IMR-90 (cell line): ENCODE data around the gene RBM10. TPM values are rescaled to one million over a fixed set of nuclear protein-coding genes. Genes with fewer than 3 reads are reported as not detected.

Source experiments
- ATAC-seq: fragments of 200-7000 bp; cut with Tn5 transposase; 2 replicates; pipeline ENCODE4 v1.9.1; 2020; ENCODE audit warnings: low read depth, mild to moderate bottlenecking, moderate library complexity
- BruUV-seq: library from RNA; stranded (reverse); fragments of 400-500 nt; replicated peaks from 2 replicates; lab custom pipeline; 2021; lab: Mats Ljungman, UMichigan
- CTCF ChIA-PET: fragments of 300-600 bp; formaldehyde crosslinking; extraction: SDS; loops from one replicate; lab custom pipeline; 2021; ENCODE audit warnings: antibody characterized with exemption; lab: Yijun Ruan, JAX
- POLR2A ChIA-PET: fragments of 300-600 bp; sonication (Branson Sonifier 250); formaldehyde crosslinking; loops from one replicate; lab custom pipeline; 2022; ENCODE audit warnings: antibody characterized with exemption; ENCODE audit not compliant: unreplicated experiment; lab: Charles Lee
- DNase-seq: peaks from one replicate; pipeline ENCODE4 v3.0.0; 2013
- H2AFZ ChIP-seq: replicated peaks from 2 replicates; pipeline ENCODE3; 2013; ENCODE audit warnings: low read length, mild to moderate bottlenecking; ENCODE audit not compliant: poor library complexity
- H2AK5ac ChIP-seq: 2 replicates; pipeline ENCODE4 v1.6.1; 2013; ENCODE audit warnings: low read depth, low read length, inconsistent platforms
- H2AK9ac ChIP-seq: replicated peaks from 2 replicates; pipeline ENCODE3; 2013; ENCODE audit warnings: mild to moderate bottlenecking, low read depth, low read length, moderate library complexity; ENCODE audit not compliant: poor library complexity
- H2BK120ac ChIP-seq: 2 replicates; pipeline ENCODE4 v1.6.1; 2013; ENCODE audit warnings: low read depth, low read length, inconsistent platforms
- H2BK15ac ChIP-seq: 3 replicates; pipeline ENCODE4 v1.6.1; 2013; ENCODE audit warnings: low read depth, low read length, inconsistent platforms
- H2BK20ac ChIP-seq: 2 replicates; pipeline ENCODE4 v1.6.1; 2013; ENCODE audit warnings: low read depth, mild to moderate bottlenecking, inconsistent platforms, low read length, moderate library complexity
- H2BK5ac ChIP-seq: 2 replicates; pipeline ENCODE4 v1.6.1; 2013; ENCODE audit warnings: mild to moderate bottlenecking, low read depth, low read length, inconsistent platforms; ENCODE audit not compliant: poor library complexity, severe bottlenecking
- H3K14ac ChIP-seq: replicated peaks from 2 replicates; pipeline ENCODE4 v1.6.1; 2013; ENCODE audit warnings: low read depth, low read length, inconsistent platforms
- H3K18ac ChIP-seq: 2 replicates; pipeline ENCODE4 v1.6.1; 2013; ENCODE audit warnings: low read depth, low read length, control low read depth
- H3K23ac ChIP-seq: 2 replicates; pipeline ENCODE4 v1.6.1; 2013; ENCODE audit warnings: low read depth, low read length, inconsistent platforms
- H3K27ac ChIP-seq: 2 replicates; pipeline ENCODE4 v1.5.1; 2013; ENCODE audit warnings: mild to moderate bottlenecking, control low read depth, low read length; ENCODE audit not compliant: insufficient read depth
- H3K27me3 ChIP-seq: 2 replicates; pipeline ENCODE4 v1.6.1; 2013; ENCODE audit warnings: low read length; ENCODE audit not compliant: control insufficient read depth, insufficient read depth
- H3K36me3 ChIP-seq: 2 replicates; pipeline ENCODE4 v1.6.1; 2013; ENCODE audit warnings: low read length, mixed read lengths; ENCODE audit not compliant: control insufficient read depth, insufficient read depth
- H3K4ac ChIP-seq: 2 replicates; pipeline ENCODE4 v1.6.1; 2013; ENCODE audit warnings: low read depth, low read length, inconsistent platforms
- H3K4me1 ChIP-seq: 2 replicates; pipeline ENCODE4 v1.6.1; 2013; ENCODE audit warnings: low read length, mixed read lengths; ENCODE audit not compliant: control insufficient read depth, insufficient read depth
- H3K4me2 ChIP-seq: 2 replicates; pipeline ENCODE4 v1.6.1; 2013; ENCODE audit warnings: low read depth, mild to moderate bottlenecking, control low read depth, low read length, moderate library complexity
- H3K4me3 ChIP-seq: 2 replicates; pipeline ENCODE4 v1.5.1; 2013; ENCODE audit warnings: low read depth, mild to moderate bottlenecking, control low read depth, low read length, moderate library complexity; ENCODE audit not compliant: insufficient read depth
- H3K56ac ChIP-seq: 2 replicates; pipeline ENCODE4 v1.6.1; 2013; ENCODE audit warnings: low read length, inconsistent platforms; ENCODE audit not compliant: insufficient read depth; ENCODE audit errors: extremely low read depth
- H3K79me1 ChIP-seq, 2 experiments: 2 replicates each; pipeline ENCODE4 v1.6.1; 2013; ENCODE audit warnings: low read length in 2 of 2, inconsistent platforms in 1 of 2, low read depth in 1 of 2
- H3K9ac ChIP-seq: 2 replicates; pipeline ENCODE4 v1.6.1; 2013; ENCODE audit warnings: low read depth, low read length, control low read depth
- H3K9me1 ChIP-seq: 2 replicates; pipeline ENCODE4 v1.6.1; 2013; ENCODE audit warnings: low read length, inconsistent platforms; ENCODE audit not compliant: insufficient read depth
- H3K9me3 ChIP-seq: 2 replicates; pipeline ENCODE4 v1.6.1; 2013; ENCODE audit warnings: low read length; ENCODE audit not compliant: control insufficient read depth, insufficient read depth
- H4K20me1 ChIP-seq: 2 replicates; pipeline ENCODE4 v1.6.1; 2013; ENCODE audit warnings: low read length, inconsistent platforms; ENCODE audit not compliant: insufficient read depth
- H4K5ac ChIP-seq: 2 replicates; pipeline ENCODE4 v1.6.1; 2013; ENCODE audit warnings: mild to moderate bottlenecking, low read depth, low read length, control low read depth
- H4K8ac ChIP-seq, 2 experiments: 2 replicates each; pipeline ENCODE4 v1.6.1; 2013; ENCODE audit warnings: low read depth in 2 of 2, low read length in 2 of 2, control low read depth in 1 of 2, inconsistent platforms in 1 of 2
- H4K91ac ChIP-seq: 2 replicates; pipeline ENCODE4 v1.6.1; 2013; ENCODE audit warnings: low read depth, low read length, inconsistent platforms; ENCODE audit not compliant: insufficient read depth
- BHLHE40 ChIP-seq: fragments of 150-350 bp; IDR thresholded peaks from 2 replicates; pipeline ENCODE4 v1.6.1; 2016; ENCODE audit warnings: mild to moderate bottlenecking, low read depth, low read length
- CTCF ChIP-seq: conservative IDR thresholded peaks from 2 replicates; pipeline ENCODE4 v1.5.1; 2012; ENCODE audit warnings: mild to moderate bottlenecking, low read depth, low read length, improper control_type of control experiment
- MAZ ChIP-seq: IDR thresholded peaks from 2 replicates; pipeline ENCODE4 v1.6.1; 2012; ENCODE audit warnings: low read depth, mild to moderate bottlenecking, low read length, improper control_type of control experiment, moderate library complexity, borderline replicate concordance
- NFE2L2 ChIP-seq: fragments of 150-350 bp; IDR thresholded peaks from 2 replicates; pipeline ENCODE4 v1.6.1; 2016; ENCODE audit warnings: low read depth, mild to moderate bottlenecking, low read length
- POLR2A ChIP-seq: IDR thresholded peaks from 2 replicates; pipeline ENCODE4 v1.6.1; 2012; ENCODE audit warnings: mild to moderate bottlenecking, low read depth, low read length
- RAD21 ChIP-seq: IDR thresholded peaks from 2 replicates; pipeline ENCODE4 v1.6.1; 2012; ENCODE audit warnings: low read length, improper control_type of control experiment
- RFX5 ChIP-seq: IDR thresholded peaks from 2 replicates; pipeline ENCODE4 v1.8.0; 2012; ENCODE audit warnings: low read depth, mild to moderate bottlenecking, low read length, moderate library complexity
- SMC3 ChIP-seq: fragments of 150-350 bp; IDR thresholded peaks from 2 replicates; pipeline ENCODE4 v1.6.1; 2016; ENCODE audit warnings: low read depth, mild to moderate bottlenecking, antibody characterized with exemption, low read length, moderate library complexity
- WGBS, 2 experiments: methylation state at CpG; one replicate each; pipeline versions ENCODE4 v1.1.5 to v1.1.7; 2013; ENCODE audit warnings: missing lambda C conversion rate in 2 of 2; ENCODE audit not compliant: insufficient read length in 1 of 2; ENCODE audit errors: extremely low coverage in 2 of 2; 5-methylcytosine and 5-hydroxymethylcytosine counted together
- dilution Hi-C: fragments of 300-500 bp; cut with HindIII; formaldehyde crosslinking; loops from one replicate; pipeline ENCODE4 v1.14.3; 2018; ENCODE audit warnings: low sequenced_read_pairs; ENCODE audit not compliant: unreplicated experiment
- in situ Hi-C: fragments of 300-500 bp; cut with MboI; formaldehyde crosslinking; loops from 3 replicates; pipeline ENCODE4 v1.14.3; 2019; ENCODE audit warnings: low sequenced_read_pairs, inconsistent platforms, mixed read lengths
- intact Hi-C: fragments of 100-400 bp; cut with micrococcal nuclease; formaldehyde crosslinking; loops from 2 replicates; pipeline ENCODE4 v1.10.0; 2022
- polyA plus RNA-seq, 3 experiments: library from polyadenylated mRNA; depleted of rRNA; stranded (reverse); fragments of >200 nt; gene quantifications; 2 replicates each; pipeline ENCODE4 v1.2.3, GENCODE V29; 2012; ENCODE audit warnings: low replicate concordance in 1 of 3
- total RNA-seq: library from RNA; depleted of rRNA; stranded (reverse); fragments of >200 nt; gene quantifications from 2 replicates; pipeline ENCODE4 v1.2.3, GENCODE V29; 2012

The RBM10 gene
- total and polyA plus RNA-seq, 2 of the 4 experiments (the other 2 are of a cell fraction), result 33.4 to 36.0 TPM

- Histone ChIP-seq H2BK5ac (no peak overlapping the region), H3K23ac (no peak overlapping the region), H3K4me3 (no peak overlapping the region), H4K20me1 (peaks cover 25% of the 10 kb centered on the region), H3K9me1 (0 out of 2 replicates have a peak, but pooled peaks cover 4% of the 10 kb centered on the region), H2AK9ac (no peak overlapping the region), H3K56ac (no peak overlapping the region), H3K4me2 (no peak overlapping the region), H3K18ac (no peak overlapping the region), H2BK15ac (no peak overlapping the region), H3K27me3 (peaks cover 8% of the 10 kb centered on the region; the same call in 1 of the 2 replicates), H4K5ac (no peak overlapping the region), H4K91ac (no peak overlapping the region), H3K4ac (no peak overlapping the region), H3K4me1 (no peaks in the 10 kb centered on the region), H3K79me1 (peaks cover 0 to 11% of the 10 kb centered on the region in 2 experiments; a peak in 1 of 4 replicates), H2BK20ac (no peak overlapping the region), H3K27ac (no peak overlapping the region), H3K9me3 (no peaks in the 10 kb centered on the region), H3K14ac (no peak overlapping the region), H3K9ac (no peak overlapping the region), H2AFZ (no peak overlapping the region), H4K8ac (no peak overlapping the region), H3K36me3 (peaks cover 25% of the 10 kb centered on the region), H2AK5ac (no peak overlapping the region), H2BK120ac (no peak overlapping the region)
- no TSS peak for BruUV-seq
- POLR2A ChIA-PET, result no interaction called here
- dilution Hi-C loops, result no loop called here
- 94% methylated on average over 11 of the region's 19 CpGs; no CpG with 5 or more reads in 1 of the 2 experiments for WGBS, 2 experiments
- CTCF ChIA-PET, result no interaction called here
- TF ChIP-seq BHLHE40, result no peak
- TF ChIP-seq SMC3, result no peak
- TF ChIP-seq POLR2A, result no peak
- TF ChIP-seq RAD21, result no peak
- no peak for TF ChIP-seq CTCF
- TF ChIP-seq RFX5, result no peak
- TF ChIP-seq MAZ, result no peak
- TF ChIP-seq NFE2L2, result no peak
- DNase-seq (no peak), ATAC-seq (no peak)
- in situ Hi-C loops, result no loop called here
- intact Hi-C loops, result no loop called here
These were observed 24.3 kb downstream of the RBM10 start for GRCh38 chrX:47169273-47169672.
